ENCODE results near the gene MEIS2.

MEIS2 gene

GRCh38 chr15:37112171-37112570 lies 11.8 kb upstream of the MEIS2 start:
- DNase-seq = no peak

GRCh38 chr15:37111427-37111717 lies 11.0 kb upstream of the MEIS2 start:
- no peak for DNase-seq

GRCh38 chr15:37109872-37110572 lies 9.7 kb upstream of the MEIS2 start:
- DNase-seq = no peak

- no peak for DNase-seq
Measured at GRCh38 chr15:37109168-37109871, 9.0 kb upstream of the MEIS2 start.

- DNase-seq = no peak
Measured at GRCh38 chr15:37108381-37109167, 8.2 kb upstream of the MEIS2 start.

- no peak for DNase-seq
Measured at GRCh38 chr15:37107744-37108380, 7.5 kb upstream of the MEIS2 start.

GRCh38 chr15:37107071-37107743 lies 6.9 kb upstream of the MEIS2 start:
- DNase-seq = no peak

GRCh38 chr15:37106490-37107001 lies 6.2 kb upstream of the MEIS2 start:
- no peak for DNase-seq

- no peak for DNase-seq
Measured at GRCh38 chr15:37105889-37106288, 5.5 kb upstream of the MEIS2 start.

- DNase-seq = no peak
Measured at GRCh38 chr15:37105029-37105428, 4.7 kb upstream of the MEIS2 start.

- DNase-seq = no peak
Measured at GRCh38 chr15:37104424-37104981, 4.2 kb upstream of the MEIS2 start.

- DNase-seq = no peak
Measured at GRCh38 chr15:37103475-37104423, 3.4 kb upstream of the MEIS2 start.

- no peak for DNase-seq
Measured at GRCh38 chr15:37103163-37103435, 2.8 kb upstream of the MEIS2 start.

GRCh38 chr15:37102305-37103162 lies 2.2 kb upstream of the MEIS2 start:
- no peak for DNase-seq

- DNase-seq = no peak
Measured at GRCh38 chr15:37101980-37102304, 1.6 kb upstream of the MEIS2 start.

- DNase-seq = no peak
Measured at GRCh38 chr15:37100966-37101215, 542 bp upstream of the MEIS2 start.

GRCh38 chr15:37099319-37100108 lies 835 bp downstream of the MEIS2 start:
- DNase-seq = no peak

GRCh38 chr15:37098468-37099318 lies 1.7 kb downstream of the MEIS2 start:
- no peak for DNase-seq

Data from stimulated activated CD4-positive, alpha-beta T cell treated with anti-CD3 and anti-CD28 coated beads, Interleukin-1b, Interleukin-23, amount 100 ng/mL, for 48 hours (primary cell).